CD4-positive, alpha-beta T cell (primary cell): ENCODE data around the gene MKNK2. TPM values are rescaled to one million over a fixed set of nuclear protein-coding genes. Genes with fewer than 3 reads are reported as not detected.

ENCODE experiments used
- ATAC-seq: fragments of 200-7000 bp; cut with Tn5 transposase; one replicate; pipeline ENCODE4 v1.10.0; 2022; ENCODE audit warnings: mild to moderate bottlenecking; ENCODE audit not compliant: poor library complexity
- CTCF ChIA-PET: fragments of 350-600 bp; sonication (Branson Sonifier 250); formaldehyde crosslinking; loops from one replicate; lab custom pipeline; 2021; ENCODE audit warnings: antibody characterized with exemption, inconsistent platforms; lab: Charles Lee
- POLR2A ChIA-PET: fragments of 350-600 bp; sonication (Branson Sonifier 250); formaldehyde crosslinking; loops from one replicate; lab custom pipeline; 2021; ENCODE audit warnings: antibody characterized with exemption, inconsistent platforms; lab: Charles Lee
- DNase-seq, 14 experiments: peaks; one replicate each; pipeline ENCODE4 v3.0.0-alpha.2; 2013 to 2020; ENCODE audit warnings: mixed read lengths in 2 of 14
- H3K27ac ChIP-seq, 2 donors: one replicate each; pipeline versions ENCODE4 v1.5.1 to v1.7.0; 2013; ENCODE audit warnings: low read length in 2 of 2, low read depth in 1 of 2, mild to moderate bottlenecking in 1 of 2
- H3K27me3 ChIP-seq, 2 experiments: 1 replicate in 1 of 2; 2 replicates in 1 of 2; pipeline versions ENCODE4 v1.6.1 to v1.7.0; 2013; ENCODE audit warnings: low read length in 2 of 2, control low read depth in 1 of 2, mild to moderate bottlenecking in 1 of 2, moderate library complexity in 1 of 2; ENCODE audit not compliant: insufficient read depth in 2 of 2, control insufficient read depth in 1 of 2
- H3K36me3 ChIP-seq: one replicate; pipeline ENCODE4 v1.6.1; 2013; ENCODE audit warnings: low read length, control low read depth; ENCODE audit not compliant: insufficient read depth
- H3K4me1 ChIP-seq: one replicate; pipeline ENCODE4 v1.6.1; 2013; ENCODE audit warnings: low read length, control low read depth; ENCODE audit not compliant: insufficient read depth
- H3K4me3 ChIP-seq: one replicate; pipeline ENCODE4 v1.5.1; 2013; ENCODE audit warnings: mild to moderate bottlenecking, low read length, moderate library complexity
- H3K9me3 ChIP-seq, 2 experiments: 1 replicate in 1 of 2; 2 replicates in 1 of 2; pipeline versions ENCODE4 v1.6.1 to v1.7.0; 2013; ENCODE audit warnings: low read length in 2 of 2, mild to moderate bottlenecking in 2 of 2, control low read depth in 1 of 2, moderate library complexity in 1 of 2; ENCODE audit not compliant: control insufficient read depth in 1 of 2, insufficient read depth in 1 of 2
- H3K27ac Mint-ChIP-seq: one replicate; pipeline ENCODE4 v1.8.0; 2020; ENCODE audit warnings: mixed read lengths
- H3K27me3 Mint-ChIP-seq: one replicate; pipeline ENCODE4 v1.8.0; 2021; ENCODE audit warnings: mixed read lengths
- H3K36me3 Mint-ChIP-seq: one replicate; pipeline ENCODE4 v1.8.0; 2021; ENCODE audit warnings: low read depth, mixed read lengths
- H3K4me1 Mint-ChIP-seq: one replicate; pipeline ENCODE4 v1.8.0; 2021; ENCODE audit warnings: low read depth, mixed read lengths
- H3K4me3 Mint-ChIP-seq: one replicate; pipeline ENCODE4 v1.8.0; 2020; ENCODE audit warnings: mild to moderate bottlenecking, mixed read lengths
- H3K9me3 Mint-ChIP-seq: one replicate; pipeline ENCODE4 v1.8.0; 2020; ENCODE audit warnings: mixed read lengths
- intact Hi-C, 2 experiments: fragments of 100-400 bp; cut with DNase I in 1 of 2; cut with micrococcal nuclease in 1 of 2; formaldehyde crosslinking; loops; one replicate each; pipeline versions ENCODE4 v1.15.1 to v1.9.0; 2023 to 2025; cut with DNase I, micrococcal nuclease
- total RNA-seq, 174 experiments: library from RNA in 2 of 174; stranded (reverse) in 2 of 174; gene quantifications; one replicate each; pipeline ENCODE4 v1.2.3 and lab custom pipeline; 2021 to 2026
- TF ChIP-seq, protein P1 (sequence below): fragments of 200-600 bp; IDR thresholded peaks from one replicate; pipeline ENCODE4 v1.8.0; 2022; ENCODE audit warnings: antibody characterized with exemption, mild to moderate bottlenecking

MKNK2 gene
- total RNA-seq, 2 experiments from 2014 or later = 325 to 347 TPM

DNA sequence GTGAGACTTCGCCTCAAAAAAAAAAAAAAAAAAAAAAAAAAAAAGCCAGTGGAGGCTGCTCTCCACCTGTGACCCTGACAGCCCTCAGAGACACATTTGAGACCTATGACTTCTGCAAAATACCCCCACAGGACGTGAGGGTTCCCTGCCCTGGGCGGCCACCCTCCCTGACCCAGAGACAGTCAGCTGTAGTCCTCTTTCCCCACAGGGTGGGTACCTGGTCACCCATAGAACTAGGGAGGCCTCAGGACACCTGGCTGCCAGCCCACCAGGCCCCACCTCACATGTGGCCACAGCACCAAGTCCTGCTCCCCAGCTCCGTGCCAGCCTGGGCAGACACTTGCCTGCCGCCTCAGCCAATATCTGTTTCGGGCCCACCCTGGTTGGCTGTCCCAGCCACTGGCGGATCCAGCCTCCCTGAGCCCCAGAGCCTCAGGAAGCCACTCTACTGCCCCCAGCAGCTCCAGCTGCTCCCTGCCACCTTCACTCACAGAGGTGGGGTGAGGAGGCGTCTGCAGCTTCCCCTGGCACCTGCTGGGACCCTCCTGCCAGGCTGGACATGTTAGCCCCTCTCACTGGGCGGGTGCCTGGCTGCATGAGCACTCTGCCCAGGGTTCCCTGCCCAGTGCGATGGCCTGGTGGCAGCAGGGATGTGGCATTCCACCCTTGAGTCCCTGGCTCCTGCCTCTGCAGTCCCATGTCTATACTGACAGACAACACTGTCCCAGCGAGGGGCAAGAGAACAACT, 6.9 kb downstream of the MKNK2 start:
- peak overlapping the region; percentile 47 to 53 for H3K27ac ChIP-seq
- no peak overlapping the region for H3K4me3 ChIP-seq
- H3K4me3 Mint-ChIP-seq = peak overlapping the region; percentile 76
- CTCF ChIA-PET = interaction anchor here (0.6 to 1.7 kb wide), 3 partner anchors 24 to 52 kb away, joined by 3 to 7 read pairs (median 5); partner anchors contain the start of gene MOB3A
- intact Hi-C loops = loop anchor here (2.0 kb wide), 1 partner anchor 53 kb away; the partner anchor contains the start of genes IZUMO4 (in 2 of the 2) and MOB3A (in 2 of the 2)
- ATAC-seq = no peak
- no peaks in the 10 kb centered on the region for H3K9me3 Mint-ChIP-seq
- no peaks in the 10 kb centered on the region for H3K27me3 Mint-ChIP-seq
- H3K4me1 Mint-ChIP-seq = peaks cover 31% of the 10 kb centered on the region
- H3K36me3 Mint-ChIP-seq = peaks cover 51% of the 10 kb centered on the region
- H3K36me3 ChIP-seq = peaks cover 86% of the 10 kb centered on the region
- TF ChIP-seq, protein P1, sequence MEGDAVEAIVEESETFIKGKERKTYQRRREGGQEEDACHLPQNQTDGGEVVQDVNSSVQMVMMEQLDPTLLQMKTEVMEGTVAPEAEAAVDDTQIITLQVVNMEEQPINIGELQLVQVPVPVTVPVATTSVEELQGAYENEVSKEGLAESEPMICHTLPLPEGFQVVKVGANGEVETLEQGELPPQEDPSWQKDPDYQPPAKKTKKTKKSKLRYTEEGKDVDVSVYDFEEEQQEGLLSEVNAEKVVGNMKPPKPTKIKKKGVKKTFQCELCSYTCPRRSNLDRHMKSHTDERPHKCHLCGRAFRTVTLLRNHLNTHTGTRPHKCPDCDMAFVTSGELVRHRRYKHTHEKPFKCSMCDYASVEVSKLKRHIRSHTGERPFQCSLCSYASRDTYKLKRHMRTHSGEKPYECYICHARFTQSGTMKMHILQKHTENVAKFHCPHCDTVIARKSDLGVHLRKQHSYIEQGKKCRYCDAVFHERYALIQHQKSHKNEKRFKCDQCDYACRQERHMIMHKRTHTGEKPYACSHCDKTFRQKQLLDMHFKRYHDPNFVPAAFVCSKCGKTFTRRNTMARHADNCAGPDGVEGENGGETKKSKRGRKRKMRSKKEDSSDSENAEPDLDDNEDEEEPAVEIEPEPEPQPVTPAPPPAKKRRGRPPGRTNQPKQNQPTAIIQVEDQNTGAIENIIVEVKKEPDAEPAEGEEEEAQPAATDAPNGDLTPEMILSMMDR = no peak
- DNase-seq = peak in 2 of 14 experiments; percentile 17 to 54
- no peaks in the 10 kb centered on the region for H3K27me3 ChIP-seq
- POLR2A ChIA-PET = interaction anchor here (1.2 to 3.3 kb wide), 5 partner anchors 8 to 51 kb away, joined by 3 to 27 read pairs (median 6); partner anchors contain the start of genes MKNK2 and MOB3A
- H3K27ac Mint-ChIP-seq = peak overlapping the region; percentile 97
- H3K4me1 ChIP-seq = peaks cover 95% of the 10 kb centered on the region
- H3K9me3 ChIP-seq = no peaks in the 10 kb centered on the region

DNA sequence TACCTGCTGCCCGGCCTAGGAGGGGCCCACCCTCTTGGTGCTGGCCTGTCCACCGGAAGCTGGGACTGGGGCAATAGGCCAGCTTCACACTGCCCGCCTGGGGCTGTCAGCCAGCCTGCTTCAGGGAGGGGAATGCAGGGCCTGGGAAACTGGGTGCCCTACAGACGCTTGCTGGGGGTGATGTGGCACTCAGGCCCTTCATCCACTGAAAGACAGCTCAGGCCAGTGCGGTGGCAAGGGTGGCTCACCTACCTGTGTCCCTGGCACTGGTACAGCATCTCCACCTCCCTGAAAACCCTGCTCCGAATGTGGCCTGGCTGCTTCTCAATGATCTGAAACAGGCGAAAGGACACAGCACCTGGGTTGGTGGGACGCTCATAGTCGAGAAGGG, 7.8 kb downstream of the MKNK2 start:
- Mint-ChIP-seq H3K27me3 (no peaks in the 10 kb centered on the region), H3K4me3 (peak overlapping the region; percentile 76), H3K27ac (peak overlapping the region; percentile 97), H3K36me3 (peaks cover 52% of the 10 kb centered on the region), H3K4me1 (peaks cover 32% of the 10 kb centered on the region), H3K9me3 (no peaks in the 10 kb centered on the region)
- H3K4me3 ChIP-seq = no peak overlapping the region
- POLR2A ChIA-PET = interaction anchor here (1.2 to 3.3 kb wide), 10 partner anchors 9 to 108 kb away, joined by 3 to 27 read pairs (median 6); partner anchors contain the start of genes AP3D1, MKNK2 and MOB3A
- TF ChIP-seq, protein P1 = no peak
- peaks cover 86% of the 10 kb centered on the region for H3K4me1 ChIP-seq
- H3K27me3 ChIP-seq = no peaks in the 10 kb centered on the region
- H3K27ac ChIP-seq = peak overlapping the region; percentile 98
- CTCF ChIA-PET = interaction anchor here (0.6 to 2.1 kb wide), 3 partner anchors 24 to 52 kb away, joined by 3 to 13 read pairs (median 5); partner anchors contain the start of gene MOB3A
- intact Hi-C loops = loop anchor here (2.0 kb wide), 1 partner anchor 54 kb away; the partner anchor contains the start of genes IZUMO4 (in 2 of the 2) and MOB3A (in 2 of the 2)
- peaks cover 84% of the 10 kb centered on the region for H3K36me3 ChIP-seq
- H3K9me3 ChIP-seq = no peaks in the 10 kb centered on the region
- ATAC-seq (no peak), DNase-seq (no peak)

DNA sequence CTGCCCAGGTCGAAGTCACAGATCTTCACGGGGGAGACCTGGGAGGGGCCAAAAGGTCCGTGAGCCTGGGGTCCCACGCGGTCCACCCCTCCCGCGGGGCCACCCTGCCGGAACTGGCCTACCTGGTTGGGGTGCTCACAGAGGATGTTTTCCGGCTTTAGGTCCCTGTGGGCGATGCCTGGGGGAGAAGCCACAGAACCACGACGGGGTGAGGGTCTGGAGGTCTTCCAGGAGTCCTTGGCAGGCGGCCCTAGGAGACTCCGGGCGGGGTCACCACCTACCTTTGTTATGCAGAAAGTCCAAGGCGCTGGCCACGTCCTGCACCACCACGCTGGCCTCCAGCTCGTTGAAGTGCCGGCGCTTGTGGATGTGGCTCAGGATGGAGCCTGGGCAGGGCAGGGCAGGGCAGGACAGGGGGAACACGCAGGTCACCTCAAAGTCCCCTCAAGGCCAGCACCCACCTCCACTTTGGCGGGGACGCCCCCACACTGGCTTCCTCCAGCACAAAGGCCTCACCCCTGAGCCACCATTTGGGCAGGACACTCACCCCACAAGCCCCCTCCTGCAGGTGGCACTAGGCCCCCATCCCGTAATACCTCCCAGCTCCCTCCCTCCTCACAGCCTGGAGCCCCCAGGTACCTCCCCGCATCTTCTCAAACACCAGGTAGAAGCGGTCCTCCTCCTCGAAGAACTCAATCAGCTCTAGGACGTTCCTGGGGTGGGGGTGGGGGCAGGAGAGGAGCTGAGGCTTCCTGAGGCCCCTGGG, 8.4 kb downstream of the MKNK2 start:
- Mint-ChIP-seq H3K9me3 (no peaks in the 10 kb centered on the region), H3K27me3 (no peaks in the 10 kb centered on the region), H3K4me1 (peaks cover 29% of the 10 kb centered on the region), H3K4me3 (peak overlapping the region; percentile 79), H3K27ac (peak overlapping the region; percentile 97), H3K36me3 (peaks cover 53% of the 10 kb centered on the region)
- Histone ChIP-seq H3K9me3 (no peaks in the 10 kb centered on the region), H3K27ac (peak overlapping the region; percentile 98), H3K4me1 (peaks cover 80% of the 10 kb centered on the region), H3K36me3 (peaks cover 84% of the 10 kb centered on the region), H3K4me3 (peak overlapping the region; percentile 46), H3K27me3 (no peaks in the 10 kb centered on the region)
- ChIA-PET POLR2A (interaction anchor here (0.7 to 3.3 kb wide), 19 partner anchors 7 to 167 kb away, joined by 3 to 31 read pairs (median 6); partner anchors contain the start of genes AP3D1, MKNK2 and MOB3A), CTCF (interaction anchor here (0.6 to 2.1 kb wide), 5 partner anchors 23 to 1945 kb away, joined by 3 to 13 read pairs (median 5); partner anchors contain the start of genes IZUMO4 and MOB3A)
- ATAC-seq (no peak), DNase-seq (peak in 2 of 14 experiments; percentile 48 to 62)
- TF ChIP-seq, protein P1 = no peak
- intact Hi-C loops = loop anchor here (1.0 to 2.0 kb wide), 2 partner anchors 10 to 54 kb away; partner anchors contain the start of genes IZUMO4 (in 2 of the 2) and MOB3A (in 2 of the 2)
